Calu3 (cell line): ENCODE measurements around the gene ENPP3. TPM values are rescaled to one million over a fixed set of nuclear protein-coding genes. Genes with fewer than 3 reads are reported as not detected.
A peak's percentile ranks its signal among the peaks of the same experiment; 100 is the strongest.

ENCODE experiments used
- Bru-seq: library from RNA; stranded (reverse); fragments of 400-500 nt; gene quantifications from one replicate; lab custom pipeline; 2021; lab: Mats Ljungman, UMichigan
- BruChase-seq, 2 experiments: library from RNA; stranded (reverse); fragments of 400-500 nt; gene quantifications; one replicate each; lab custom pipeline; 2021; lab: Mats Ljungman, UMichigan
- BruUV-seq: library from RNA; stranded (reverse); fragments of 400-500 nt; replicated peaks from 2 replicates; lab custom pipeline; 2021; lab: Mats Ljungman, UMichigan
- CTCF ChIA-PET: fragments of 300-600 bp; sonication (Branson Sonifier 250); formaldehyde crosslinking; loops from one replicate; lab custom pipeline; 2022; ENCODE audit warnings: antibody characterized with exemption; lab: Charles Lee
- DNase-seq: peaks from one replicate; pipeline ENCODE4 v3.0.0; 2022
- H3K27ac Mint-ChIP-seq: one replicate; pipeline ENCODE4 v1.8.0; 2022; ENCODE audit warnings: mixed read lengths; ENCODE audit not compliant: unreplicated experiment
- H3K27me3 Mint-ChIP-seq: one replicate; pipeline ENCODE4 v1.8.0; 2022; ENCODE audit warnings: mixed read lengths; ENCODE audit not compliant: unreplicated experiment
- H3K36me3 Mint-ChIP-seq: one replicate; pipeline ENCODE4 v1.8.0; 2022; ENCODE audit warnings: mild to moderate bottlenecking, moderate library complexity, mixed read lengths; ENCODE audit not compliant: insufficient read depth, unreplicated experiment
- H3K4me1 Mint-ChIP-seq: one replicate; pipeline ENCODE4 v1.8.0; 2022; ENCODE audit warnings: mild to moderate bottlenecking, low read depth, mixed read lengths; ENCODE audit not compliant: unreplicated experiment
- H3K4me3 Mint-ChIP-seq: one replicate; pipeline ENCODE4 v1.8.0; 2022; ENCODE audit warnings: mild to moderate bottlenecking, low read depth, moderate library complexity, mixed read lengths; ENCODE audit not compliant: unreplicated experiment
- H3K9me3 Mint-ChIP-seq: one replicate; pipeline ENCODE4 v1.8.0; 2022; ENCODE audit warnings: low read depth, mixed read lengths; ENCODE audit not compliant: unreplicated experiment
- intact Hi-C: fragments of 100-400 bp; cut with micrococcal nuclease; formaldehyde crosslinking; loops from one replicate; pipeline ENCODE4 v1.10.0; 2022; ENCODE audit not compliant: unreplicated experiment
- long read RNA-seq: library from polyadenylated mRNA; stranded (forward); transcript quantifications from one replicate; pipeline ENCODE4 v2.0.0, GENCODE V29; 2022
- total RNA-seq: library from RNA; stranded (reverse); gene quantifications from 2 replicates; pipeline ENCODE4 v1.2.3, GENCODE V29; 2022
- TF ChIP-seq, protein P1 (sequence below): fragments of 200-600 bp; IDR thresholded peaks from one replicate; pipeline ENCODE4 v1.8.0; 2022; ENCODE audit warnings: antibody characterized with exemption; ENCODE audit not compliant: unreplicated experiment

The ENPP3 gene
- not detected in 2 replicates for total RNA-seq
- Bru-seq, nascent RNA, result percentile 9 among the genes with signal in this experiment
- percentile 4 among the genes with signal in this experiment for BruChase-seq, experiment 1, labeled RNA remaining after a 6-hour chase
- percentile 5 among the genes with signal in this experiment for BruChase-seq, experiment 2, labeled RNA remaining after a 2-hour chase
- long read RNA-seq, result 0 reads

DNA sequence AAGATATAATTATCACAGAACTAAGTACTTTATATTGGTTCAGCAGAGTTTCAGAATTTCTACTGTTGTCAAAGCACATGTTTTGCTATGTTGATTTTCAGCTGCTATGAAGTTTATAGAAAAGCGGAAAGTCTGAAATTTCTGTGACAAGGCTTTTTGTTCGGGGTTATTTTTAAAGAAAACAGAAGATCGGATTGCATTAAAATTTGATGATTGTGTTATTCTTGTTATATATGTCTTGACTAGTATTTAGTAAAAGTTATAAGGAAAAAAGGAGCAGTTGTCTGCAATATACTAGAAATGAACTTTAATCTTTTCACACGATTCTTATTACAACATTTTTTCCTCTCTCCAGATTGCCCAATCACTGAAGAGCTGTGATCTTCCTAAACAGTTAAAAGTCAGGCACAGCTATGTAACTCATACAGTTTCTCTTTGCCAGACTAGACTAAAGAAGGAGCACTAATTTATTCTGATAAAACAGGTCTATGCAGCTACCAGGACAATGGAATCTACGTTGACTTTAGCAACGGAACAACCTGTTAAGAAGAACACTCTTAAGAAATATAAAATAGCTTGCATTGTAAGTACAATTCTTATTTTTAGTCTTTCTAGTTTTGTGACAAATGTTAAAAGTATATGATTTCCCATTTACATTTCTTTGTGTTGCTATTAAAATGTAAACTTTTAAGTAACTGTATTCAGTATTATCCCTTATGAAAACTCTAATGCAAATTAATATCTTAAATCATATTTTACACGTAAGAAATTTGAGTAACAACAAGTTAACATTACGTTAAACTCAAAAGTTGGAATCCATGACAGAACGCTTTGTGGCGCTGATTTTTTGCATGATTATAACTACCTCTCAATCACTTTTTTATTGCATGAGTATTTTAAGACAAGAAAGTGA lies at the start of gene ENPP3:
TSS of gene ENPP3 (plus strand) at position 423 of the 913 bp plus-strand sequence. CDS start at position 506, 83 bp downstream.
- intact Hi-C loops, result no loop called here
- no peaks in the 10 kb centered on the region for H3K4me1 Mint-ChIP-seq
- BruUV-seq, result no TSS peak
- H3K27me3 Mint-ChIP-seq, result peaks cover 1% of the 10 kb centered on the region
- H3K4me3 Mint-ChIP-seq, result no peak within 1 kb of the TSS
- no peaks in the 10 kb centered on the region for H3K36me3 Mint-ChIP-seq
- no peaks in the 10 kb centered on the region for H3K9me3 Mint-ChIP-seq
- H3K27ac Mint-ChIP-seq, result no peak within 1 kb of the TSS
- TF ChIP-seq, protein P1, sequence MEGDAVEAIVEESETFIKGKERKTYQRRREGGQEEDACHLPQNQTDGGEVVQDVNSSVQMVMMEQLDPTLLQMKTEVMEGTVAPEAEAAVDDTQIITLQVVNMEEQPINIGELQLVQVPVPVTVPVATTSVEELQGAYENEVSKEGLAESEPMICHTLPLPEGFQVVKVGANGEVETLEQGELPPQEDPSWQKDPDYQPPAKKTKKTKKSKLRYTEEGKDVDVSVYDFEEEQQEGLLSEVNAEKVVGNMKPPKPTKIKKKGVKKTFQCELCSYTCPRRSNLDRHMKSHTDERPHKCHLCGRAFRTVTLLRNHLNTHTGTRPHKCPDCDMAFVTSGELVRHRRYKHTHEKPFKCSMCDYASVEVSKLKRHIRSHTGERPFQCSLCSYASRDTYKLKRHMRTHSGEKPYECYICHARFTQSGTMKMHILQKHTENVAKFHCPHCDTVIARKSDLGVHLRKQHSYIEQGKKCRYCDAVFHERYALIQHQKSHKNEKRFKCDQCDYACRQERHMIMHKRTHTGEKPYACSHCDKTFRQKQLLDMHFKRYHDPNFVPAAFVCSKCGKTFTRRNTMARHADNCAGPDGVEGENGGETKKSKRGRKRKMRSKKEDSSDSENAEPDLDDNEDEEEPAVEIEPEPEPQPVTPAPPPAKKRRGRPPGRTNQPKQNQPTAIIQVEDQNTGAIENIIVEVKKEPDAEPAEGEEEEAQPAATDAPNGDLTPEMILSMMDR, result no peak
- no peak for DNase-seq
- CTCF ChIA-PET, result interaction anchor here (0.5 to 1.2 kb wide), 2 partner anchors 9 to 91 kb away, joined by 4 to 5 read pairs; partner anchors contain the start of gene MED23

DNA sequence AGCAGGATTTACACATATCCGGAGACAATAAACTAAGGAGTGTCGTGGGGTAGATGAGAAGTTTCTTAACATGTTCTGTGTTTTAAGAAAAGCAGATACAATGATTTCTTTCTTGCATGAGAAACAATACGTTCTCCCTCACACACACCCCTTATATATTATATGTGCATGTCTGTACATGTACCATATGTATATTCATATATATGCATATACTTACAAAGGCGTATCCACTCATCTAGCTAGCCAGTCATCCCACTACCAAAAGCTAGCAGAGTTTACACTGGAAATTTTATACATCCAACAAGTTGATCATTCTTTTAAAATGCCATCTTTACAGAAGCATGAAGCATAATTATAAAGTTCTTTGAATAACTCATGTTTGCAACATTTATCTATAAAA lies 49.2 kb upstream of the ENPP3 start:
- CTCF ChIA-PET, result no interaction called here
- TF ChIP-seq, protein P1, result no peak
- intact Hi-C loops, result no loop called here
- H3K27ac Mint-ChIP-seq, result no peak overlapping the region
- H3K27me3 Mint-ChIP-seq, result no peaks in the 10 kb centered on the region
- no peaks in the 10 kb centered on the region for H3K9me3 Mint-ChIP-seq
- DNase-seq, result no peak
- BruUV-seq, result no TSS peak
- no peak overlapping the region for H3K4me3 Mint-ChIP-seq
- H3K4me1 Mint-ChIP-seq, result no peaks in the 10 kb centered on the region
- H3K36me3 Mint-ChIP-seq, result peaks cover 31% of the 10 kb centered on the region

DNA sequence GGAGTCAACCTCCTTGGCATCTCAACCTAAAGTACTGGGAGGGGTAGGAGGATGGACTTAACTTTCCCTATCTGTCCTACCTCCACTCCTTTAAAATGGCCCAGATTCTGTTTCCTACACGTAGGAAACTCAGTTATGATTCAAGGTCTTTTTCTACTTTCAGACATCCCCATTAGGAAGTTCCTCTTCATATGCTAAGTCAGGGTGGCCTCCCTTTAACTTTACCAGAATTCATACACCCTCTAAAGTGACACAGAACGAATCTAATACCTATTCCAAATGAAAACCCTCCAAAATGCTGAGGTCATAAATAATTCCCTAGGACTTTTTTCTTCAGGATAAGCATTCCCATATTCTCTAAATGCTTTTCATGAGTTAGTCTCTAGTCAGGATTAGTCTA lies 48.5 kb upstream of the ENPP3 start:
- Mint-ChIP-seq H3K36me3 (peaks cover 31% of the 10 kb centered on the region), H3K27ac (no peak overlapping the region), H3K27me3 (no peaks in the 10 kb centered on the region), H3K4me3 (no peak overlapping the region), H3K9me3 (no peaks in the 10 kb centered on the region), H3K4me1 (no peaks in the 10 kb centered on the region)
- TF ChIP-seq, protein P1, result no peak
- CTCF ChIA-PET, result no interaction called here
- intact Hi-C loops, result no loop called here
- BruUV-seq, result no TSS peak
- no peak for DNase-seq

DNA sequence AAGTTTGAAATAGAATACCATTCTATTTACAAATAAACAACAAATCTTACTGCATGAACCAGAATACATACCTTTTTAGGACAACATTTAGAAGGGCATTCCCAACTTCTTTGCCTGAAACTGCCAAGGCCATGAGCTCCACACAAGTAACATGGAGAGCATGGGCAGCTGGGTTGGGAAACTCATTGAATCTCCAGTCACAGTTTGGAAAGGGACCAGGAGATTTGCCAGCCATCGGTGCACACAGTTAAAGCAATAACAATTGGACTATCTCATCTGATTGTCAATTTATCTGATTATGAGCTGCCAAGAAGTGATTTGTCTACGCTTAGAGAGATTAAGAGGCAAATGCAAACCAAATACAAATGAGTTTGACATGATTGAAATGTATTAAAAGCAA lies 44.2 kb upstream of the ENPP3 start:
- H3K4me1 Mint-ChIP-seq, result no peaks in the 10 kb centered on the region
- H3K9me3 Mint-ChIP-seq, result no peaks in the 10 kb centered on the region
- H3K27ac Mint-ChIP-seq, result no peak overlapping the region
- CTCF ChIA-PET, result no interaction called here
- no peak overlapping the region for H3K4me3 Mint-ChIP-seq
- peaks cover 43% of the 10 kb centered on the region for H3K36me3 Mint-ChIP-seq
- intact Hi-C loops, result no loop called here
- TF ChIP-seq, protein P1, result no peak
- BruUV-seq, result no TSS peak
- no peak for DNase-seq
- H3K27me3 Mint-ChIP-seq, result no peaks in the 10 kb centered on the region
